Inflammatory macrophage (primary cell): Measurements from ENCODE around the gene STAM2.

Experiments used
- DNase-seq, 2 donors: peaks; one replicate each; pipeline ENCODE4 v3.0.0-alpha.2; 2020 to 2022

STAM2 gene

GRCh38 chr2:152071092-152071491 lies 104.5 kb downstream of the STAM2 start:
- peak in 1 of 2 donors; percentile 43 for DNase-seq

GRCh38 chr2:152068226-152068625 lies 107.3 kb downstream of the STAM2 start:
- no peak for DNase-seq

DNA sequence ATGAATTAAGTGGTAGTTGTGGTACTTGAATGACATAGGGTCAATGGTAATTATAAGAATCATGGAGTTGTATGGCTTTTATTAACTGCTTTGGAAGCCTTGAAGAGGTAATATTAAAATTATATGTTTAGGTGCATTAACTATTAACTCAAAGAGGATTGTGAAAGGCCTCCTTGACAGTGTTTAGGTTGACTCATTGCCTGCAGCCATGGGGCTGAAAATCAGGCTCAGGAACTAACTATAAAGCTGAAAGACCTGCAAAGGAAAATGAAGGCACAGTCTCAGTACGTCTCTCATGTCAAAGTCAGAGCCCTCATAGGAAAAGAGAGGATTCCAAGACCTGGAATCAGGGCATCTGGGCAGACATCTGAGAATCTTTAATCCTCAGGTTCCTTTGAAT lies 107.7 kb downstream of the STAM2 start:
- DNase-seq: no peak
